SKM-1 treated with dmso at 0.1 percent for 144 hours (cell line): ENCODE data around the gene VPS4B.

Experiments used
- DNase-seq: peaks from one replicate; lab custom pipeline; 2025; ENCODE audit not compliant: unreplicated experiment; lab: John Stamatoyannopoulos, UW

VPS4B gene

GRCh38 chr18:63431180-63431579, 8.9 kb upstream of the VPS4B start:
- DNase-seq, result no peak

GRCh38 chr18:63430526-63430925, 8.2 kb upstream of the VPS4B start:
- DNase-seq, result no peak

- DNase-seq, result no peak
Measured at GRCh38 chr18:63427558-63427957, 5.3 kb upstream of the VPS4B start.

- no peak for DNase-seq
Measured at GRCh38 chr18:63422864-63423304, 608 bp upstream of the VPS4B start.

- DNase-seq, result no peak
Measured at GRCh38 chr18:63421514-63421913, 762 bp downstream of the VPS4B start.

- no peak for DNase-seq
Measured at GRCh38 chr18:63412953-63413352, 9.3 kb downstream of the VPS4B start.

GRCh38 chr18:63410792-63411191, 11.5 kb downstream of the VPS4B start:
- no peak for DNase-seq

- no peak for DNase-seq
Measured at GRCh38 chr18:63409301-63409700, 13.0 kb downstream of the VPS4B start.

- no peak for DNase-seq
Measured at GRCh38 chr18:63407734-63408133, 14.5 kb downstream of the VPS4B start.

GRCh38 chr18:63405986-63406385, 16.3 kb downstream of the VPS4B start:
- DNase-seq, result no peak

- no peak for DNase-seq
Measured at GRCh38 chr18:63402246-63403162, 19.8 kb downstream of the VPS4B start.

- no peak for DNase-seq
Measured at GRCh38 chr18:63399300-63399699, 23.0 kb downstream of the VPS4B start.

GRCh38 chr18:63397349-63397748, 24.9 kb downstream of the VPS4B start:
- DNase-seq, result no peak

- no peak for DNase-seq
Measured at GRCh38 chr18:63395503-63395902, 26.8 kb downstream of the VPS4B start.

GRCh38 chr18:63394954-63395353, 27.3 kb downstream of the VPS4B start:
- DNase-seq, result no peak

- DNase-seq, result no peak
Measured at GRCh38 chr18:63387861-63388260, 34.4 kb downstream of the VPS4B start.

- DNase-seq, result no peak
Measured at GRCh38 chr18:63382843-63383242, 39.4 kb downstream of the VPS4B start.

- no peak for DNase-seq
Measured at GRCh38 chr18:63379639-63379962, 42.7 kb downstream of the VPS4B start.

GRCh38 chr18:63378919-63379638, 43.2 kb downstream of the VPS4B start:
- DNase-seq, result no peak

- no peak for DNase-seq
Measured at GRCh38 chr18:63377275-63377980, 44.8 kb downstream of the VPS4B start.

- DNase-seq, result peak; percentile 47
Measured at GRCh38 chr18:63376538-63376937, 45.7 kb downstream of the VPS4B start.

GRCh38 chr18:63374540-63374939, 47.7 kb downstream of the VPS4B start:
- no peak for DNase-seq
